Endothelial cell of umbilical vein (primary cell): ENCODE results near the gene NDUFS1. TPM values are rescaled to one million over a fixed set of nuclear protein-coding genes. Genes with fewer than 3 reads are reported as not detected.
"Not testable (repeated sequence)": the region's sequence is repeated elsewhere in the genome, so short reads cannot be mapped to it uniquely, and the experiment has no call there.

Experiments
- BruUV-seq: library from RNA; stranded (reverse); fragments of 400-500 nt; replicated peaks from 2 replicates; lab custom pipeline; 2021; lab: Mats Ljungman, UMichigan
- CTCF ChIA-PET: fragments of 300-600, 350-600 bp; sonication (Branson Sonifier 250); formaldehyde crosslinking; loops from one replicate; lab custom pipeline; 2021; ENCODE audit warnings: antibody characterized with exemption, inconsistent platforms; lab: Charles Lee
- POLR2A ChIA-PET: fragments of 300-600, 350-600 bp; sonication (Branson Sonifier 250); formaldehyde crosslinking; loops from one replicate; lab custom pipeline; 2021; ENCODE audit warnings: antibody characterized with exemption, inconsistent platforms; lab: Charles Lee
- DNase-seq: peaks from one replicate; pipeline ENCODE4 v3.0.0-alpha.2; 2011; ENCODE audit warnings: low read depth, low spot score
- FAIRE-seq: peaks from 2 replicates; lab custom pipeline; 2011; peaks lifted over from hg19 to GRCh38; lab: Jason Lieb, UNC
- H2AFZ ChIP-seq: 2 replicates; pipeline ENCODE4 v1.6.0; 2012; ENCODE audit warnings: low read depth, low read length, control low read depth, inconsistent platforms
- H3K27ac ChIP-seq: 2 replicates; pipeline ENCODE4 v1.5.1; 2011; ENCODE audit warnings: low read depth, mild to moderate bottlenecking, control low read depth, low read length, moderate library complexity; ENCODE audit not compliant: insufficient read depth
- H3K27me3 ChIP-seq, 2 experiments: 2 replicates each; pipeline versions ENCODE4 v1.6.0 to v1.6.1; 2011; ENCODE audit warnings: low read length in 2 of 2, mixed read lengths in 1 of 2; ENCODE audit not compliant: control insufficient read depth in 2 of 2, insufficient read depth in 2 of 2
- H3K36me3 ChIP-seq, 2 experiments: 2 replicates in 1 of 2; 3 replicates in 1 of 2; pipeline ENCODE4 v1.5.1; 2011; ENCODE audit warnings: low read length in 2 of 2, mild to moderate bottlenecking in 1 of 2, moderate library complexity in 1 of 2; ENCODE audit not compliant: control insufficient read depth in 2 of 2, insufficient read depth in 2 of 2; ENCODE audit errors: extremely low read depth in 1 of 2
- H3K4me1 ChIP-seq: 3 replicates; pipeline ENCODE4 v1.5.1; 2011; ENCODE audit warnings: mild to moderate bottlenecking, low read length; ENCODE audit not compliant: control insufficient read depth, insufficient read depth; ENCODE audit errors: extremely low read depth
- H3K4me2 ChIP-seq: 2 replicates; pipeline ENCODE4 v1.6.1; 2011; ENCODE audit warnings: low read length, control low read depth, mixed read lengths; ENCODE audit not compliant: insufficient read depth
- H3K4me3 ChIP-seq, 3 experiments: fragments of 200-600 bp in 1 of 3; sonication (generic), shearing (Covaris generic) in 1 of 3; replicated peaks in 1 of 3; 2 replicates each; pipeline ENCODE4 v1.5.1; 2011 to 2016; ENCODE audit warnings: control low read depth in 3 of 3, low read length in 3 of 3, mild to moderate bottlenecking in 2 of 3, inconsistent platforms in 1 of 3, low read depth in 1 of 3, moderate library complexity in 1 of 3; ENCODE audit not compliant: insufficient read depth in 1 of 3
- H3K79me2 ChIP-seq: 2 replicates; pipeline ENCODE4 v1.6.0; 2012; ENCODE audit warnings: low read length, inconsistent platforms; ENCODE audit not compliant: control insufficient read depth, insufficient read depth
- H3K9ac ChIP-seq: replicated peaks from 2 replicates; pipeline ENCODE3; 2011; ENCODE audit warnings: low read length, control low read depth; ENCODE audit not compliant: insufficient read depth; ENCODE audit errors: extremely low read depth
- H3K9me1 ChIP-seq: replicated peaks from 3 replicates; pipeline ENCODE4 v1.6.0; 2011; ENCODE audit warnings: mild to moderate bottlenecking, low read length; ENCODE audit not compliant: control insufficient read depth, insufficient read depth; ENCODE audit errors: extremely low read depth
- H3K9me3 ChIP-seq: replicated peaks from 2 replicates; pipeline ENCODE4 v1.5.1; 2012; ENCODE audit warnings: low read length, inconsistent platforms; ENCODE audit not compliant: control insufficient read depth, insufficient read depth
- H4K20me1 ChIP-seq: replicated peaks from 2 replicates; pipeline ENCODE3; 2011; ENCODE audit warnings: mild to moderate bottlenecking, low read length; ENCODE audit not compliant: control insufficient read depth, insufficient read depth; ENCODE audit errors: extremely low read depth
- FOS ChIP-seq: IDR thresholded peaks from 2 replicates; pipeline ENCODE4 v1.6.1; 2011; ENCODE audit warnings: mild to moderate bottlenecking, low read length, moderate library complexity, borderline replicate concordance; ENCODE audit not compliant: insufficient read depth
- GATA2 ChIP-seq: IDR thresholded peaks from 2 replicates; pipeline ENCODE4 v1.7.0; 2011; ENCODE audit warnings: low read depth, mild to moderate bottlenecking, moderate library complexity, mixed read lengths, low read length; ENCODE audit not compliant: insufficient read length, insufficient read depth
- POLR2A ChIP-seq: IDR thresholded peaks from 2 replicates; pipeline ENCODE4 v1.6.1; 2012; ENCODE audit warnings: low read depth, mild to moderate bottlenecking, control low read depth, low read length
- dilution Hi-C: fragments of 300-500 bp; cut with MboI; formaldehyde crosslinking; loops from one replicate; pipeline ENCODE4 v1.15.0; 2019; ENCODE audit warnings: low sequenced_read_pairs; ENCODE audit not compliant: extremely low pct_ligation_motif_present
- intact Hi-C: fragments of 100-400 bp; cut with micrococcal nuclease; formaldehyde crosslinking; loops from one replicate; pipeline ENCODE4 v1.10.0; 2022
- polyA plus RNA-seq, 4 experiments: library from polyadenylated mRNA; depleted of rRNA in 3 of 4; stranded (reverse) in 3 of 4; unstranded in 1 of 4; fragments of >200 nt; gene quantifications; 2 replicates each; pipeline versions ENCODE4 v1.2.1 to v1.2.3, GENCODE V29; 2011 to 2012; ENCODE audit warnings: missing spikeins in 1 of 4
- total RNA-seq: library from RNA; stranded (reverse); gene quantifications from 2 replicates; pipeline ENCODE4 v1.2.3, GENCODE V29; 2021
- TF ChIP-seq, protein P1 (sequence below): IDR thresholded peaks from 2 replicates; pipeline ENCODE4 v1.6.1; 2011; ENCODE audit not compliant: insufficient read depth, insufficient read length

Gene NDUFS1
- total and polyA plus RNA-seq, 2 donors (not counting 3 experiments of a cell fraction or from before 2014, with no cell fraction given) = 49.8 to 93.2 TPM

DNA sequence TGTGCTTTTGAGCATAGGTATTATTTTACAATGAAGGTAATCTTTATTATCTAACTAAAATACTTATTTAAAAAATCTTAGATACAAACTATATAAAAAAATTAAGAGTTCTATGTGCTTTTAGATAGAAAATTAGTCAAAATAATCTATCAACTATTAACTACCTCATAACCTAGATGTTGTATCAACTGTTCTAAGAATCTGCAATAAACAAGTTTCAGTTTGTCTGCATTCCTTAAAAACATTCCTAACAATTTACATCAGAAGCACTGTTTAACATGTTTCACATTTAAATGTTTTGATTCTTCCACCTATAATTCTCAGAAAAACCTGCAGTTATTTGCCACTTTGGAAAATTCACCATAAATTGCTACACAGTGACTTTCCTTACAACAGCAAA lies 33.3 kb downstream of the NDUFS1 start:
- Histone ChIP-seq H3K79me2 (no peaks in the 10 kb centered on the region), H3K9ac (no peak overlapping the region), H2AFZ (no peak overlapping the region), H3K27me3 (no peaks in the 10 kb centered on the region), H3K36me3 (peaks cover 12 to 24% of the 10 kb centered on the region in 2 experiments), H4K20me1 (no peaks in the 10 kb centered on the region), H3K9me3 (no peaks in the 10 kb centered on the region), H3K9me1 (no peaks in the 10 kb centered on the region), H3K27ac (no peak overlapping the region), H3K4me1 (no peaks in the 10 kb centered on the region), H3K4me3 (no peak overlapping the region), H3K4me2 (no peak overlapping the region)
- no peak for FAIRE-seq
- no TSS peak for BruUV-seq
- ChIA-PET CTCF (no interaction called here), POLR2A (no interaction called here)
- no peak for TF ChIP-seq POLR2A
- TF ChIP-seq, protein P1, sequence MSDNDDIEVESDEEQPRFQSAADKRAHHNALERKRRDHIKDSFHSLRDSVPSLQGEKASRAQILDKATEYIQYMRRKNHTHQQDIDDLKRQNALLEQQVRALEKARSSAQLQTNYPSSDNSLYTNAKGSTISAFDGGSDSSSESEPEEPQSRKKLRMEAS = no peak
- TF ChIP-seq FOS = no peak
- TF ChIP-seq GATA2 = no peak
- intact Hi-C loops (loop anchor here (2.0 kb wide), 1 partner anchor 39 kb away; the partner anchor contains the start of gene INO80D), dilution Hi-C loops (no loop called here)
- no peak for DNase-seq

DNA sequence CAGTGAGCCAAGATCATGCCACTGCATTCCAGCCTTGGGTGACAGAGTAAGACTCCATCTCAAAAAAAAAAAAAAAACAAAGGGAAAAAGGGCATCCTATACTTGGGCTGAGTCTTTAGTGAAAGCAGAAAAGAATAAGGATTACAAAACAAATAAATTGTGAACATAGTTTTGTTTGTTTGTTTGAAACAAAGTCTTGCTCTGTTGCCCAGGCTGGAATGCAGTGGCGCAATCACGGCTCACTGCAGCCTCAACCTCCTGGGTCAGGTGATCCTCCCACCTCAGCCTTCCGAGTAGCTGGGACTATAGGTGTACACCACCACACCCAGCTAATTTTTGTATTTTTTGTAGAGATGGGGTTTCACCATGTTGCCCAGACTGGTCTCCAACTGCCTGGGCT lies 36.7 kb downstream of the NDUFS1 start:
- H4K20me1 ChIP-seq, dilution Hi-C loops, H3K9me3 ChIP-seq, H3K27ac ChIP-seq, H3K4me3 ChIP-seq, BruUV-seq, intact Hi-C loops, POLR2A ChIA-PET, H3K9me1 ChIP-seq, H3K79me2 ChIP-seq, FAIRE-seq, H3K27me3 ChIP-seq, H3K4me1 ChIP-seq, H3K4me2 ChIP-seq, H2AFZ ChIP-seq, H3K9ac ChIP-seq, DNase-seq: not testable (repeated sequence)
- H3K36me3 ChIP-seq = peaks cover 18 to 19% of the 10 kb centered on the region in 2 experiments
- CTCF ChIA-PET = interaction anchor here (1.5 to 1.7 kb wide), 2 partner anchors 10 to 100 kb away, joined by 3 read pairs; no protein-coding TSS in a partner anchor
